GM19025 (cell line): ENCODE data around the gene FAM118B.
A peak's percentile ranks its signal among the peaks of the same experiment; 100 is the strongest.
"Not testable (repeated sequence)": the region's sequence is repeated elsewhere in the genome, so short reads cannot be mapped to it uniquely, and the experiment has no call there.

Experiments
- ATAC-seq: cut with Tn5 transposase; IDR thresholded peaks from one replicate; pipeline ENCODE4 v1.9.1; 2021; ENCODE audit warnings: mild to moderate bottlenecking, low read depth, moderate library complexity; ENCODE audit not compliant: unreplicated experiment

The FAM118B gene

DNA sequence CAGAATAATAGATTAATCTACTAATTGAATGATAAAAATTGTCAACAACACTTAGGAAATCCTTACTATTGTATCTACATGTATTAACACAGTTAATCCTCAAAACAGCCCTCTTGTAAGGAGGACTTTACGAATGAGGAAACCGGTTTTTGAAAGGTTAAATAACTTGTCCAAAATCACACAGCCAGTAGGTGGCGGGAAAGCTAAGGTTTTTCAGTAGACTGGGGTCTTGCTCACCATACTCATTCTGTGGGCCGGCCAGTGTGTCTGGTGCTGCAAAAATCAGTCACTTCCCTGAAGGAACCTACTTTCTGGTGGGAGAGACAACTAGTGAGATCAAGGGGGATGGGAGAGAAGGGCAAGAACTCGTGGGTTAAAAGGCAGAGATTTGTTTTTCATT lies 96.1 kb downstream of the FAM118B start:
- no peak for ATAC-seq

DNA sequence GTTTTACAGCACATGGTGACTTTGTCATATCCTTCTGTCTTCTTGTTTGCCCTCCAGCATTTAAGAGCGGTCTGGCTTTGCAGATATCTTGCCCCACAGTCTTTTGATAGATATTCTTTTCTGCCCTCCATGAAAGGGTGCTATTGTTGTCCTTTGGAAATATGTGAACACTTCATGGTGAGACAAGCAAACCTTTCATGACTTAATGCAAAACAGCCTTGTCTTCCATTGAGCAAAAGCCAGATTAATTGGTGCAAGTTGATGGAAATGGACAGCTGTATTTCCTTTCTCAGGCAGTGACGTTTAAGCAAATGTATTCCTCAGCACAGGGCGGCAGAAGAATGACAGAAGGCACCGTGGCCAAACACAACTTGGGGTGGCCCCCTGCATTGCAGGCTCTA lies 96.7 kb downstream of the FAM118B start:
- ATAC-seq, result no peak

DNA sequence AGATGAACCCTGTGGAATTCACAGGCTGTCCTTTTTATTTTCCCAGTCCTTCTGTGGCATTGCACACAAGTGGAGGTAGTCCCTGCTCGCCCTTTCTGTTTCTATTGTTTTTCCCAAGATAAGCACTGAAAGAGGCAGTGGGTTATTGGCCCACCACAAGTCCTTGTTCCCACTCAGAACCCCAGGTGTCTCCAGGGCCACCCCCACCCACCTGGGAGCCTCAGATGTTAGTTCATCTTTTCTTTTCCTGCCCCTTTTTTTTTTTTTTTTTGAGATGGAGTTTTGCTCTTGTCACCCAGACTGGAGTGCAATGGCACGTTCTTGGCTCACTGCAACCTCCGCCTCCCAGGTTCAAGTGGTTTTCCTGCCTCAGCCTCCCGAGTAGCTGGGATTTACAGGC lies 97.2 kb downstream of the FAM118B start:
- not testable (repeated sequence) for ATAC-seq

DNA sequence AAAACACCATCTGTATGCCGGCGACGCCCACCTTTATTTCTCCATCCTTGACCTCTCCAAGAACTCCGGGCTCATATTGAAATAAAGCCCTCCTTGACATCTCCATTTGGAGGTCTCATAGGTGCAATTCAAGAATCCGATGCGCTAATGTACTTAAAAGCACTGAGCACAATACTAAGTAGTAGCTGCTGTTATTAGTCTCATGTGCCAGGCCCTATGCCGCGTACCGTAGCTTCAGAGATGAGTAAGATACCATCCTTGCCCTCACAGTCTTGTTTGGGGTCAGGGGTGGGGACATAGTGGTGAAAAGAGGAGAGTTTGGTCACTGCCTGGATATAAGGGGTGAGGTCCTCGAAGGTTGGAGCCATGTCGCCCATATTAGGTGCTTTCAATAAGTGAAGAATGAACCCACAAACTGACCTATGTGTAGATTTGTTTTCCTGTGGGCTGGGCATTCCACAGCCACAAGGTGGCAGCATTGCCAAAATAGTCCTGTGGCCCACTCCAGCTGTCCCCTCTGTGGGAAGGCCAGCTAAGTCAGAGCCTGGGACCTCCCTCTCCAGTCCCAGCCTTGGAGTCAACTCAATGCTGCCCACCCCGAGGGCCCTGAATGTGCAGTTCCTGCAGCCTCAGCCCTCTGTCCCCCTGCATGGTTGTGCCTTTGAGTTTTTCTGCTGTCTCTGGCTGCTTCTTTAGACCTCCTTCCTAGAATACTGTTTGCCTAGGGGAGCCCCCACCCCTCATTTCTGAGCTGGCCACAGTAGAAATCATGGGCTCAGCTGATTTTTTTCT lies 98.8 kb downstream of the FAM118B start:
- ATAC-seq, result peak; percentile 34

DNA sequence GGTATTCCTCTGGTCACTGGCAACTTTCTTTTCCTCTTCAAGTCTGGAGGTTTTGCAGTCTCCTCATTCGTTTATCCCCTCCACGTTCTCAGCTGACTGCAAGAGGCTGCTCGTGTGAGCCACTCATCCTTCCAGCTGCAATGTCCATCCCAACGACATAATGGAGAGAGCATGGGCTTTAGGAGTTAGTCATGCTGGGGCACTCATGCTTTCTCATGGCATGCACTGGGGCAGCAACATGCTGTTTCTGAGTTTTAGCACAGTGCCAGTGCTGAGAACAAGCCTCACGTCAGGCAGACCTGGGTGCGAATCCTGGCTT lies 99.4 kb downstream of the FAM118B start:
- no peak for ATAC-seq

DNA sequence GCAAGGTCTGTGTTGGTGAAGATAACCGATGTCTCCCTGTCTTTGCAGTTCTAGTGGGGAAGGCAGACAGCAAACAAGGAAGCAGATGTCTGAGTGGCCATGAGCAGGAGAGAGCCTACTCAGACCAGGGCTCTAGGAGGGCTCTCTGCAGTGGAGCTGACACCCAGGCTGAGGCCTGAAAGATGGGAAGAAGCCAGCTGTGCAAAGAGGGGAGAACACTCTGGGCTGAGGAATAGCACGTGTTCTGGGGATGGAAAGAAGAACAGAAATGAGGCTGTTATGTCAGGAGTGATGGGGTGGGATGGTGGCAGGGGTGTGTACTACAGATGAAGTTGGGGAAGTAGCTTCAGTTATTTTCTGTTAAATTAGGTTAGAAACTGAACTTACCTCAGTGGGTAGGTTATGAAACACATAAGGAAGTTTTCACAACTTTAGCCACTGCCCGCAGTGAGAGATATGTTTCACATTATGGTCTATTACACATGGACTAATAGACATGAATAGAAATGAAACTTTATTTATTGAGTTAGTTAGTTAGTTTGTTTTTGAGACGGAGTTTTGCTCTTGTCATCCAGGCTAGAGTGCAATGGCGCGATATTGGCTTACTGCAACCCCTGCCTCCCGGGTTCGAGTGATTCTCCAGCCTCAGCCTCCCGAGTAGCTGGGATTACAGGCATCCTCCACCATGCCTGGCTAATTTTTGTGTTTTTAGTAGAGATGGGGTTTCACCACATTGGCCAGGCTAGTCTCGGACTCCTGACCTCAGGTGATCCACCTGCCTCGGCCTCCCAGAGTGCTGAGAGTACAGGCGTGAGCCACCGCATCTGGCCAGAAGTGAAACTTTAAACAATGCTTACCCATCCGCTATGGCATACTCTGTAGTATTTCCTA lies 100.1 kb downstream of the FAM118B start:
- ATAC-seq, result peak; percentile 72
